Mesenchymal stem cell (in vitro differentiated cells and primary cell): ENCODE data around the gene AKAP13.

Source experiments
- DNase-seq: peaks from one replicate; pipeline ENCODE4 v3.0.0-alpha.2; 2013
- H2AFZ ChIP-seq: one replicate; pipeline ENCODE4 v1.6.1; 2013; ENCODE audit warnings: low read depth, mild to moderate bottlenecking, control low read depth, inconsistent platforms, low read length, moderate library complexity
- H2AK5ac ChIP-seq: 2 replicates; pipeline ENCODE4 v1.6.1; 2013; ENCODE audit warnings: low read length, moderate library complexity, mild to moderate bottlenecking, inconsistent platforms; ENCODE audit not compliant: severe bottlenecking
- H2BK120ac ChIP-seq: one replicate; pipeline ENCODE4 v1.6.1; 2013; ENCODE audit warnings: low read depth, mild to moderate bottlenecking, inconsistent platforms, low read length, moderate library complexity
- H2BK12ac ChIP-seq, 2 experiments: one replicate each; pipeline ENCODE4 v1.6.1; 2013; ENCODE audit warnings: inconsistent platforms in 2 of 2, low read length in 2 of 2, mild to moderate bottlenecking in 2 of 2, moderate library complexity in 2 of 2, control low read depth in 1 of 2
- H2BK15ac ChIP-seq: one replicate; pipeline ENCODE4 v1.6.1; 2013; ENCODE audit warnings: mild to moderate bottlenecking, low read depth, inconsistent platforms; ENCODE audit not compliant: poor library complexity, severe bottlenecking
- H2BK5ac ChIP-seq: 2 replicates; pipeline ENCODE4 v1.6.1; 2013; ENCODE audit warnings: low read depth, mild to moderate bottlenecking, low read length, control low read depth, inconsistent platforms; ENCODE audit not compliant: poor library complexity, severe bottlenecking
- H3K14ac ChIP-seq, 2 experiments: one replicate each; pipeline ENCODE4 v1.6.1; 2013; ENCODE audit warnings: inconsistent platforms in 2 of 2, low read length in 2 of 2, control low read depth in 1 of 2, mild to moderate bottlenecking in 1 of 2, moderate library complexity in 1 of 2
- H3K18ac ChIP-seq, 2 experiments: one replicate each; pipeline ENCODE4 v1.6.1; 2013; ENCODE audit warnings: inconsistent platforms in 2 of 2, low read length in 2 of 2, control low read depth in 1 of 2, low read depth in 1 of 2, mild to moderate bottlenecking in 1 of 2
- H3K23ac ChIP-seq, 2 experiments: one replicate each; pipeline ENCODE4 v1.6.1; 2013; ENCODE audit warnings: inconsistent platforms in 2 of 2, low read length in 2 of 2, mild to moderate bottlenecking in 2 of 2, moderate library complexity in 2 of 2, control low read depth in 1 of 2
- H3K27ac ChIP-seq: 2 replicates; pipeline ENCODE4 v1.5.1; 2013; ENCODE audit warnings: mild to moderate bottlenecking, moderate library complexity, low read length, control low read depth, inconsistent platforms; ENCODE audit not compliant: poor library complexity, severe bottlenecking
- H3K27me3 ChIP-seq, 2 experiments: 2 replicates each; pipeline versions ENCODE4 v1.6.1 to v1.7.0; 2013; ENCODE audit warnings: low read length in 2 of 2, mild to moderate bottlenecking in 2 of 2, moderate library complexity in 2 of 2, control low read depth in 1 of 2, inconsistent platforms in 1 of 2; ENCODE audit not compliant: control insufficient read depth in 1 of 2, insufficient read depth in 1 of 2
- H3K36me3 ChIP-seq, 2 experiments: 2 replicates each; pipeline versions ENCODE4 v1.6.1 to v1.7.0; 2013; ENCODE audit warnings: low read length in 2 of 2, control low read depth in 1 of 2, inconsistent platforms in 1 of 2, low read depth in 1 of 2, mild to moderate bottlenecking in 1 of 2; ENCODE audit not compliant: insufficient read depth in 2 of 2, control insufficient read depth in 1 of 2
- H3K4ac ChIP-seq, 2 experiments: one replicate each; pipeline ENCODE4 v1.6.1; 2013; ENCODE audit warnings: inconsistent platforms in 2 of 2, low read length in 2 of 2, mild to moderate bottlenecking in 2 of 2, moderate library complexity in 2 of 2, control low read depth in 1 of 2, low read depth in 1 of 2
- H3K4me1 ChIP-seq: 2 replicates; pipeline ENCODE4 v1.6.1; 2013; ENCODE audit warnings: low read depth, low read length, control low read depth; ENCODE audit not compliant: control insufficient read depth, insufficient read depth
- H3K4me2 ChIP-seq: 2 replicates; pipeline ENCODE4 v1.6.1; 2013; ENCODE audit warnings: low read length, mild to moderate bottlenecking, inconsistent platforms; ENCODE audit not compliant: poor library complexity, severe bottlenecking
- H3K4me3 ChIP-seq, 2 experiments: 2 replicates each; pipeline versions ENCODE4 v1.5.1 to v1.7.0; 2013; ENCODE audit warnings: low read length in 2 of 2, mild to moderate bottlenecking in 2 of 2, control low read depth in 1 of 2, low read depth in 1 of 2; ENCODE audit not compliant: insufficient read depth in 1 of 2
- H3K79me1 ChIP-seq: replicated peaks from 2 replicates; pipeline ENCODE4 v1.6.1; 2013; ENCODE audit warnings: mild to moderate bottlenecking, control low read depth, low read length, inconsistent platforms; ENCODE audit not compliant: poor library complexity, severe bottlenecking
- H3K9ac ChIP-seq: 2 replicates; pipeline ENCODE4 v1.7.0; 2013; ENCODE audit warnings: mild to moderate bottlenecking, low read length, moderate library complexity
- H3K9me3 ChIP-seq: 2 replicates; pipeline ENCODE4 v1.7.0; 2013; ENCODE audit warnings: mild to moderate bottlenecking, low read length; ENCODE audit not compliant: control insufficient read depth
- H4K8ac ChIP-seq: one replicate; pipeline ENCODE4 v1.6.1; 2013; ENCODE audit warnings: inconsistent platforms, mild to moderate bottlenecking, low read length, moderate library complexity
- H4K91ac ChIP-seq: one replicate; pipeline ENCODE4 v1.6.1; 2013; ENCODE audit warnings: mild to moderate bottlenecking, low read length, inconsistent platforms
- WGBS: methylation state at CpG from one replicate; pipeline ENCODE4 v1.1.7; 2013; ENCODE audit warnings: mixed read lengths; 5-methylcytosine and 5-hydroxymethylcytosine counted together

AKAP13 gene

DNA sequence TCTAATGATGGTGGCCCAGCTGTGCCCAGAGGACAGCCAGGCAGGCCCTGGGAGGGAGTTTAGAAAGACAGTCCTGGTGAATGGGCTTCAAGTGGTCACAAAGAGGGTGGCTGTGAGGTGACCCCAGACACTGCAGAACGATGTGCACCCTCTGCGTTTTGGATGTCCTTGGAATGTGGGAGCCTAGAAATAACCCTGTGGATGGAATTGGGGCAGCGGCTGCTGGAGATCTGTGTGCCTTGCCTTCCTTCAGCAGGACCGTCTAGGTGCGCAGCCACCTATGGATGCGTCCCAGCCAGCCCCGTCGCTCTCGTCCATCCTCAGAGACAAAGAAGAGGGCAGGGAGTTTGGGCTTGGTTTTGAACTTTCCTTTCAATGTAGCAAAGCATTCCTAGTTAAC, 367.8 kb downstream of the AKAP13 start:
- peak overlapping the region; percentile 38 for H4K8ac ChIP-seq
- H3K23ac ChIP-seq = no peak overlapping the region
- H2BK5ac ChIP-seq = no peak overlapping the region
- no peaks in the 10 kb centered on the region for H3K27me3 ChIP-seq
- no peak overlapping the region for H2BK120ac ChIP-seq
- H3K9me3 ChIP-seq = no peaks in the 10 kb centered on the region
- DNase-seq = no peak
- H3K18ac ChIP-seq = no peak overlapping the region
- H3K4me1 ChIP-seq = peaks cover 3% of the 10 kb centered on the region
- peaks cover 25% of the 10 kb centered on the region for H3K79me1 ChIP-seq
- no peak overlapping the region for H2BK15ac ChIP-seq
- H2BK12ac ChIP-seq = no peak overlapping the region
- no peak overlapping the region for H3K4me3 ChIP-seq
- H3K27ac ChIP-seq = no peak overlapping the region
- H3K14ac ChIP-seq = no peak overlapping the region
- H3K36me3 ChIP-seq = peaks cover 58 to 73% of the 10 kb centered on the region in 2 experiments
- no peak overlapping the region for H2AFZ ChIP-seq
- no peak overlapping the region for H3K4ac ChIP-seq
- H3K4me2 ChIP-seq = no peak overlapping the region
- no peak overlapping the region for H2AK5ac ChIP-seq
- 98% methylated on average over 9 of the region's 9 CpGs for WGBS
- no peak overlapping the region for H4K91ac ChIP-seq
- no peak overlapping the region for H3K9ac ChIP-seq

DNA sequence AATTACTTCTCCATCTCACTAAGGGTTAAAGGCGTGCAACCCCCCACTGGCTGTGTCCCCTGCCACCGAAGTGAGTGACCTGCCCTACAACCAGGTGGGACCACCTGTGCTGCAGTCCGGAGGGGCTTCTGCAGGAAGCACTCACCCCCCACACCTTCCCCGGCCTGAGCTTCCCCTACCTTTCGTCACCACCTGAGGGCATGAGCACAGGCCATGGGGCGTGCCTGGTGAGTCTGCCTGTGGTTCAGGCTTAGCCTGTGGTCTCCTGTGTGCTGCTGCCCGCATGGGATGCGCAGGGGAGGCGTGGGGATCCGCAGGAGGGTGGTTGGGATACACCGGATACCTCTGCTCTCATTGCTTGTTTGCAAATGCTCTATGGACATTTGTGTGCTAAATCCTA, 368.3 kb downstream of the AKAP13 start:
- Histone ChIP-seq H3K27me3 (no peaks in the 10 kb centered on the region), H2BK12ac (no peak overlapping the region), H3K23ac (no peak overlapping the region), H3K27ac (no peak overlapping the region), H3K36me3 (peaks cover 52 to 68% of the 10 kb centered on the region in 2 experiments), H4K8ac (no peak overlapping the region), H2AFZ (no peak overlapping the region), H2BK5ac (no peak overlapping the region), H3K14ac (no peak overlapping the region), H2BK15ac (no peak overlapping the region), H3K4me1 (peaks cover 3% of the 10 kb centered on the region), H3K4me2 (no peak overlapping the region), H2BK120ac (no peak overlapping the region), H3K9me3 (no peaks in the 10 kb centered on the region), H3K79me1 (peaks cover 21% of the 10 kb centered on the region), H3K18ac (no peak overlapping the region), H2AK5ac (no peak overlapping the region), H3K4me3 (no peak overlapping the region), H3K4ac (no peak overlapping the region), H3K9ac (peak overlapping the region; percentile 65), H4K91ac (no peak overlapping the region)
- 93% methylated on average over 11 of the region's 11 CpGs for WGBS
- DNase-seq = no peak

DNA sequence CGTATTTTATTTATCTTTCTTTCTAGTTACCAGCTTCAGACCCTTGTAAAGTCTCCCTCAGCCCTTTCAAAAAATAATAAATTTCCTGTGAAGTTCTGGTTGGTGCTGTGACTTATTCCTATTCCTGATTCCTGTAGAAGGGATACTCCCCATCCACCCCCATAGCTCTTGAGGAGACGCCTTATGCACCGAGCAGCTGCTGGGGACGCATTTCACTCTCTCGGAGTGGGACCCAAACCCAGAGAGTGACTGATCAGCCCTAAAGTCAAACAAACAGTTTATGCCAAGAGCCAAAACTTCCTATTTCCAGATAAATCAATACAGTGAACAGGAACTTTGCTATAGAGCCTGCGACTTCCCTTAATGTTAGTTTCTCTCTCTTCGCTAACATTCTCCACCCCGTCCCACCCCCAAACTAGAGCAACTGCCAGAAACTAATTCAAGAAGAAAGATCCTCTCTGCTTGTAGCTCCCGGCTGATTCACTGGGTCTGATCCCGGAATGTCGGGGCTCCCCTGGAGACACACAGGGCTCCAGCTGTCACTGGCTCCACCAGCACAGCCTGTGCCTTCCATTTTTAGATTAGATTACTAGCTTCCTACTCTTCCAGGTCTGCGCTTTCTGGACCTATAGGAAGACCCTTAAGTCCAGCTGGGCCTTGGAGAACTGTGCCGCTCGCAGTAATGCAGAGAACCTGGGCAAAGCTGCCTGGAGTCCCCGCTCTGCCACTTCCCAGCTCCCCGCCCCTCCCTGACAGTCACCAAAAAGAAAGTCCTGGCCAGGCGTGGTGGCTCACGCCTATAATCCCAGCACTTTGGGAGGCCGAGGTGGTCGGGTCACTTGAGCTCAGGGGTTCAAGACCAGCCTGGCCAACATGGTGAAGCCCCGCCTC, 369.1 kb downstream of the AKAP13 start:
- Histone ChIP-seq H4K8ac (no peak overlapping the region), H3K4me2 (no peak overlapping the region), H3K9me3 (no peaks in the 10 kb centered on the region), H3K36me3 (peaks cover 44 to 62% of the 10 kb centered on the region in 2 experiments), H3K23ac (no peak overlapping the region), H3K79me1 (peaks cover 20% of the 10 kb centered on the region), H3K18ac (no peak overlapping the region), H3K4ac (no peak overlapping the region), H3K27ac (no peak overlapping the region), H2BK5ac (no peak overlapping the region), H2BK120ac (no peak overlapping the region), H2AFZ (no peak overlapping the region), H2AK5ac (no peak overlapping the region), H2BK15ac (no peak overlapping the region), H3K4me3 (peak overlapping the region in 1 of 2 experiments; percentile 65), H3K4me1 (peaks cover 3% of the 10 kb centered on the region), H2BK12ac (no peak overlapping the region), H3K9ac (peak overlapping the region; percentile 65), H3K27me3 (no peaks in the 10 kb centered on the region), H3K14ac (no peak overlapping the region), H4K91ac (no peak overlapping the region)
- 96% methylated on average over 20 of the region's 21 CpGs for WGBS
- no peak for DNase-seq

DNA sequence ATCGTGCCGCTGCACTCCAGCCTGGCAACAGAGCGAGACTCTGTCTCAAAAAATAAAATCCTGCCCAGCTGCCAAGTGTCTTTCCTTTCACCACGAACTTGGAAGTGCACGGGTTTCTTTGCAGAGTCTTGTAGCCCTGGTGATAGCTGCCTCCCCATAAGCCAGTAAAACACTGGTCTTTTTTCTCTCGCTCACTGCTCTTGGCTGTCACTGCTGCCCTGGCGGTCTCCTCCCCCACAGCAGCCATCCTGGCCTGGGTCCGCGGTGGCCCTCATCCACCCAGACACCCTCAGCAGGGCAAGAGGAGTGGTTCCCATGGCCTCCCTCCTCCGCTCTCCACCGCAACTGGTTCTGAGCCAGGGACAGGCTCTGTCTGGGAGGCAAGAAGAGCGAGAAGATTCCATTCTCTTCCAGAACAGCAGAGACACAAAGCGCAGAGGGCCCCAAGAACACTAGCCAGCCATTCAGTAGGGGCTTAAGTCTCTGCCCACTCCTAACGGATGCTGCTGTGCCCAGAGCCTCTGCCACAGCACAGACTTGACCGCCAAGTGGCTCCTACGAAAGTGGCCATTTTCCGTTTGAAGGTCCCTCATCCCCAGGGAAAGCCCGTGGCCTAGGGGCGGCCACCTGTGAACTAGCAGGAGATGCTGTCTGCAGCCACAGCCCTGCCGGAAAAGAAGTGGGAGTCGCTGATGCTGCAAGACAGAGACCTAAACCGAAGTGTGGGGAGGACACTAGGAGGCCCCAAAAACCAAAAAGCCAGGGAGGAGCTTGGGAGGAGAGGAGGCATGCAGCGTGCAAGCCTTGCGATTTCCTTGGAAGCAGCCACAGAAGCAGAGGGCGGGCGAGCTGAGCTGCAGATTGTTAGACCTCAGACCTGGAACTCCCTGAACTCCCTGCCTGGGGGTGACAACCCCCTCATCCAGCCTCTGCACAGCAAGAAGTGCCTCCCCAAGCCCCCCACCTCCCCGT, 370.2 kb downstream of the AKAP13 start:
- Histone ChIP-seq H2BK5ac (peak overlapping the region; percentile 78), H2AK5ac (no peak overlapping the region), H3K4me3 (peak overlapping the region in 1 of 2 experiments; percentile 34), H2BK15ac (no peak overlapping the region), H3K14ac (no peak overlapping the region), H2AFZ (no peak overlapping the region), H3K27me3 (no peaks in the 10 kb centered on the region), H4K91ac (no peak overlapping the region), H3K9ac (peak overlapping the region; percentile 65), H3K4me2 (no peak overlapping the region), H3K4me1 (peaks cover 3% of the 10 kb centered on the region), H3K23ac (no peak overlapping the region), H3K4ac (no peak overlapping the region), H3K27ac (no peak overlapping the region), H3K9me3 (no peaks in the 10 kb centered on the region), H3K36me3 (peaks cover 33 to 57% of the 10 kb centered on the region in 2 experiments), H2BK12ac (peak overlapping the region in 1 of 2 experiments; percentile 10), H2BK120ac (no peak overlapping the region), H4K8ac (no peak overlapping the region), H3K79me1 (peaks cover 11% of the 10 kb centered on the region), H3K18ac (no peak overlapping the region)
- DNase-seq = no peak
- whole genome bisulfite sequencing = 83% methylated on average over 27 of the region's 27 CpGs
